ENCODE results near the gene SLC50A1. TPM values are rescaled to one million over a fixed set of nuclear protein-coding genes. Genes with fewer than 3 reads are reported as not detected.
"Not testable (repeated sequence)": the region's sequence is repeated elsewhere in the genome, so short reads cannot be mapped to it uniquely, and the experiment has no call there.

Gene SLC50A1
- total RNA-seq, 1 donor from 2014 or later = 19.8 TPM

DNA sequence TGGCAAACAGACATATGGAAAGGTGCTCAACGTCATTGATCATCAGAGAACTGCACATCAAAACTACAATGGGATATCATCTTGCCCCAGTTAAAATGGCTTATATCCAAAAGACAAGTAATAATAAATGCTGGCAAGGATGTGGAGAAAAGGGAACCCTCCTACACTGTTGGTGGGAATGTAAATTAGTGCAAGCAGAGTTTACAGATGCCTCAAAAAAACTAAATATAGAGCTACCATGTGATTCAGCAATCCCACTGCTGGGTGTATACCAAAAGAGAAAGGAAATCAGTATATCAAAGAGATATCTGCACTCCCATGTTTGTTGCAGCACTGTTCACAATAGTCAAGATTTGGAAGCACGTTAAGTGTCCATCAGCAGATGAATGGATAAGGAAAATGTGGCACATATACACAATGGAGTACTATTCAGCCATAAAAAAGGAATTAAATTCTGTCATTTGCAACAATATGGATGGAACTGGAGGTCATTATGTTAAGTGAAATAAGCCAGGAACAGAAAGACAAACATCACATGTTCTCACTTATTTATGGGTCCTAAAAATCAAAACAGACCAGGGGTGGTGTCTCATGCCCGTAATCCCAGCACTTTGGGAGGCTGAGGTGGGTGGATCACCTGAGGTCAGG is 20.5 kb downstream of the SLC50A1 start:
- H3K36me3 ChIP-seq (ENCODE audit: control insufficient read depth in 3 of 3, insufficient read depth in 3 of 3, low read length in 3 of 3); H3K4me1 ChIP-seq (ENCODE audit: control insufficient read depth in 3 of 3, insufficient read depth in 3 of 3, low read length in 3 of 3); H3K9ac ChIP-seq (ENCODE audit: low read depth in 1 of 3, low read length in 3 of 3); H3K27ac ChIP-seq (ENCODE audit: low read depth, low read length); H3K27me3 ChIP-seq (ENCODE audit: control insufficient read depth in 3 of 3, insufficient read depth in 3 of 3, low read length in 3 of 3); H3K4me3 ChIP-seq (ENCODE audit: low read length in 3 of 3); H3K9me3 ChIP-seq (ENCODE audit: control insufficient read depth in 3 of 3, low read length in 3 of 3): not testable (repeated sequence)

- no peaks in the 10 kb centered on the region for H3K4me1 ChIP-seq (ENCODE audit: control insufficient read depth in 3 of 3, insufficient read depth in 3 of 3, low read length in 3 of 3)
- no peaks in the 10 kb centered on the region for H3K36me3 ChIP-seq (ENCODE audit: control insufficient read depth in 3 of 3, insufficient read depth in 3 of 3, low read length in 3 of 3)
- H3K9me3 ChIP-seq (ENCODE audit: control insufficient read depth in 3 of 3, low read length in 3 of 3) = no peaks in the 10 kb centered on the region
- H3K9ac ChIP-seq (ENCODE audit: low read depth in 1 of 3, low read length in 3 of 3) = no peak overlapping the region
- H3K4me3 ChIP-seq (ENCODE audit: low read length in 3 of 3) = no peak overlapping the region
- H3K27ac ChIP-seq (ENCODE audit: low read depth, low read length) = no peak overlapping the region
- H3K27me3 ChIP-seq (ENCODE audit: control insufficient read depth in 3 of 3, insufficient read depth in 3 of 3, low read length in 3 of 3) = peaks cover 0 to 2% (median 0%) of the 10 kb centered on the region in 3 donors
Observed at GRCh38 chr1:155158991-155159390, 23.3 kb downstream of the SLC50A1 start.

- H3K36me3 ChIP-seq (ENCODE audit: control insufficient read depth in 3 of 3, insufficient read depth in 3 of 3, low read length in 3 of 3) = no peaks in the 10 kb centered on the region
- H3K27ac ChIP-seq (ENCODE audit: low read depth, low read length) = no peak overlapping the region
- H3K9me3 ChIP-seq (ENCODE audit: control insufficient read depth in 3 of 3, low read length in 3 of 3) = no peaks in the 10 kb centered on the region
- no peak overlapping the region for H3K9ac ChIP-seq (ENCODE audit: low read depth in 1 of 3, low read length in 3 of 3)
- H3K27me3 ChIP-seq (ENCODE audit: control insufficient read depth in 3 of 3, insufficient read depth in 3 of 3, low read length in 3 of 3) = peaks cover 0 to 2% (median 0%) of the 10 kb centered on the region in 3 donors
- no peak overlapping the region for H3K4me3 ChIP-seq (ENCODE audit: low read length in 3 of 3)
- no peaks in the 10 kb centered on the region for H3K4me1 ChIP-seq (ENCODE audit: control insufficient read depth in 3 of 3, insufficient read depth in 3 of 3, low read length in 3 of 3)
Observed at GRCh38 chr1:155160128-155160527, 24.5 kb downstream of the SLC50A1 start.

DNA sequence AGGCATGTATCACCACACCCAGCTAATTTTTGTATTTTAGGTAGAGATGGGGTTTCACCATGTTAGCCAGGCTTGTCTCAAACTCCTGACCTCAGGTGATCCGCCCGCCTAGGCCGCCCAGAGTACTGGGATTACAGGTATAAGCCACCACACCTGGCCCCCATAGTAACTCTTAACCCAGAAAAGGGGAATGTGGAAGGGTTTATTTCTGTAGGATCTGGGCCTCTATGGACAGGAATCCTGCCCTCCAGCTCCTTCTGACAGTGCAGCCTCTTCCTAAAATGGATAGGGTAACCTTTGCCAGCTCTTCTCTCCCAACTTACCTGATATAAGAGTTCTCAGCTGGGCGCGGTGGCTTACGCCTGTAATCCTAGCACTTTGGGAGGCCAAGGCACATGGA is 27.0 kb downstream of the SLC50A1 start:
- H3K9me3 ChIP-seq (ENCODE audit: control insufficient read depth in 3 of 3, low read length in 3 of 3); H3K36me3 ChIP-seq (ENCODE audit: control insufficient read depth in 3 of 3, insufficient read depth in 3 of 3, low read length in 3 of 3); H3K27ac ChIP-seq (ENCODE audit: low read depth, low read length); H3K4me3 ChIP-seq (ENCODE audit: low read length in 3 of 3); H3K9ac ChIP-seq (ENCODE audit: low read depth in 1 of 3, low read length in 3 of 3): not testable (repeated sequence)
- Histone ChIP-seq H3K27me3 (ENCODE audit: control insufficient read depth in 3 of 3, insufficient read depth in 3 of 3, low read length in 3 of 3) (peaks cover 0 to 12% (median 12%) of the 10 kb centered on the region in 3 donors), H3K4me1 (ENCODE audit: control insufficient read depth in 3 of 3, insufficient read depth in 3 of 3, low read length in 3 of 3) (peaks cover 7 to 15% (median 9%) of the 10 kb centered on the region in 3 donors)

DNA sequence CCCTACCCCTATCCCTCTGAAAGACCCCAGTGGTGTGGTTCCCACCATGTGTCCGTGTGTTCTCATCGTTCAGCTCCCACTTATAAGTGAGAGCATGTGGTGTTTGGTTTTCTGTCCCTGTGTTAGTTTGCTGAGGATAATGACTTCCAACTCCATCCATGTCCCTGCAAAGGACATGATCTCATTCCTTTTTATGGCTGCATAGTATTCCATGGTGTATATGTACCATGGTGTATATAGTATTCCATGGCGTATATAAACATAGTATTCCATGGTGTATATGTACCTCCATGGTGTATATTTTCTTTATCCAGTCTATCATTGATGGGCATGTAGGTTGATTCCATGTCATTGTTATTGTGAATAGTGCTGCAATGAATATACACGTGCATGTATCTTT is 28.1 kb downstream of the SLC50A1 start:
- not testable (repeated sequence) for H3K36me3 ChIP-seq (ENCODE audit: control insufficient read depth in 3 of 3, insufficient read depth in 3 of 3, low read length in 3 of 3); H3K4me3 ChIP-seq (ENCODE audit: low read length in 3 of 3); H3K9ac ChIP-seq (ENCODE audit: low read depth in 1 of 3, low read length in 3 of 3); H3K9me3 ChIP-seq (ENCODE audit: control insufficient read depth in 3 of 3, low read length in 3 of 3); H3K27ac ChIP-seq (ENCODE audit: low read depth, low read length)
- Histone ChIP-seq H3K27me3 (ENCODE audit: control insufficient read depth in 3 of 3, insufficient read depth in 3 of 3, low read length in 3 of 3) (peaks cover 0 to 15% (median 12%) of the 10 kb centered on the region in 3 donors), H3K4me1 (ENCODE audit: control insufficient read depth in 3 of 3, insufficient read depth in 3 of 3, low read length in 3 of 3) (peaks cover 9 to 18% (median 12%) of the 10 kb centered on the region in 3 donors)

- not testable (repeated sequence) for H3K9me3 ChIP-seq (ENCODE audit: control insufficient read depth in 3 of 3, low read length in 3 of 3); H3K9ac ChIP-seq (ENCODE audit: low read depth in 1 of 3, low read length in 3 of 3); H3K4me3 ChIP-seq (ENCODE audit: low read length in 3 of 3); H3K27ac ChIP-seq (ENCODE audit: low read depth, low read length)
- H3K27me3 ChIP-seq (ENCODE audit: control insufficient read depth in 3 of 3, insufficient read depth in 3 of 3, low read length in 3 of 3) = peaks cover 0 to 15% (median 12%) of the 10 kb centered on the region in 3 donors
- peaks cover 9 to 11% (median 10%) of the 10 kb centered on the region in 3 donors for H3K36me3 ChIP-seq (ENCODE audit: control insufficient read depth in 3 of 3, insufficient read depth in 3 of 3, low read length in 3 of 3)
- H3K4me1 ChIP-seq (ENCODE audit: control insufficient read depth in 3 of 3, insufficient read depth in 3 of 3, low read length in 3 of 3) = peaks cover 9 to 18% (median 12%) of the 10 kb centered on the region in 3 donors
Observed at GRCh38 chr1:155164625-155165024, 29.0 kb downstream of the SLC50A1 start.

DNA sequence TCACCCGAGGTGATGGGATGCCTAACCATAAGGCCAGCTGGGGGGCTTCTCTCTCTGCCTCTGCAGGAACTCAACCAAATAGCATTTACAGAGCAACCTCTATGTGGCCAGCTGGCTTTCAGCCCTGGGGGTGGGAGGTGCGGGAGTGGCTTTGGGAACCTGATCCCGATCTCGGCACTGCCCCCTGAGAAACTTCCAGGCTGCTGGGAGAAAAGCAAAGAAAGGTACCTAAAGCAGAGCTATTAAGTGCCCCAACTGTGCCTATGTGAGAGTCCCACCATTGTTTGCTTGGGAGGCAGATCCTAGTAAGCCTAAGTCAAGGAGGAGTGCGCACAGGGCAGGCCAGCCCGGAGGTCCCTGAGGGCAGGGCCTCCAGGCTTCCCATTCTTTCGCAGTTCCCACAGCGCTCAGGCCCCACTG is 30.4 kb downstream of the SLC50A1 start:
- peaks cover 11 to 19% (median 14%) of the 10 kb centered on the region in 3 donors for H3K36me3 ChIP-seq (ENCODE audit: control insufficient read depth in 3 of 3, insufficient read depth in 3 of 3, low read length in 3 of 3)
- H3K9ac ChIP-seq (ENCODE audit: low read depth in 1 of 3, low read length in 3 of 3) = no peak overlapping the region
- H3K27me3 ChIP-seq (ENCODE audit: control insufficient read depth in 3 of 3, insufficient read depth in 3 of 3, low read length in 3 of 3) = peaks cover 0 to 15% (median 9%) of the 10 kb centered on the region in 3 donors
- H3K9me3 ChIP-seq (ENCODE audit: control insufficient read depth in 3 of 3, low read length in 3 of 3) = no peaks in the 10 kb centered on the region
- no peak overlapping the region for H3K4me3 ChIP-seq (ENCODE audit: low read length in 3 of 3)
- peaks cover 9 to 18% (median 12%) of the 10 kb centered on the region in 3 donors for H3K4me1 ChIP-seq (ENCODE audit: control insufficient read depth in 3 of 3, insufficient read depth in 3 of 3, low read length in 3 of 3)
- H3K27ac ChIP-seq (ENCODE audit: low read depth, low read length) = peak overlapping the region; percentile 64

DNA sequence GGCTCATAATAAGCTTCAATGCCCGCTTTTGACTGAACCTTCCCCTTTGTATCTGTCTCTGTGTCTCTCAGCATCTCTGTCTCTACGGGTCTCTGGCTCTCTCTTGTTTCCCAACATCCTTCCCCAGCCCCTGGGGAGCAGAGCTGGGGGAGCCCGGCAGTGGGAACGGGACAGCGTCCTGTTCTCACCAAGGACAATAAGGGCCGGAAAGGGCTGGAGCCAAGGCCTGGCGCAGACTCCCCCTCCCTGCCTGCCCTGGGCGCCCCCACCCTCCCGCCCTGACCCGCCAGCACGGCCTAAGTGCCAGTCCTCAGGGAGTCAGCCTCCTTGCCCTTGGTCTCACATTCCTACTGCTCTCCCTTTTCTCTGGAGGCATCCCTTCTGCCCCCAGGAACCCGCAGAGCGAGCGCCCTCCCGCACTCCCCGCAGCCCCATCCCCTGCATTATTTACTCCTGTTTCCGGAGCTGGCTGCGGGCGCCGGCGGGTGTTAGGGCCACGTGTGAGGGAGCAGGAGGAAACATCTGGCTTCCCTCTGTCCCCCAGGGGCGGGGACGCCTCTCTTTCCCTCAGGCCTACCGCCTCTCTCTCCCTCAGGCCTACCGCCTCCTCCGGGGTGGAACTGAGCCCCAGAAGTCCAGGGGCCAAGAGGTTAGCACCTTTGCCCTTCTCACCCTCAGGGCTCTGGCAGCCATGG is 31.0 kb downstream of the SLC50A1 start:
- Histone ChIP-seq H3K27ac (ENCODE audit: low read depth, low read length) (peak overlapping the region; percentile 64), H3K9me3 (ENCODE audit: control insufficient read depth in 3 of 3, low read length in 3 of 3) (no peaks in the 10 kb centered on the region), H3K36me3 (ENCODE audit: control insufficient read depth in 3 of 3, insufficient read depth in 3 of 3, low read length in 3 of 3) (peaks cover 11 to 19% (median 14%) of the 10 kb centered on the region in 3 donors), H3K9ac (ENCODE audit: low read depth in 1 of 3, low read length in 3 of 3) (no peak overlapping the region), H3K27me3 (ENCODE audit: control insufficient read depth in 3 of 3, insufficient read depth in 3 of 3, low read length in 3 of 3) (peaks cover 0 to 15% (median 9%) of the 10 kb centered on the region in 3 donors), H3K4me3 (ENCODE audit: low read length in 3 of 3) (peak overlapping the region in 2 of 3 donors; percentile 31 to 41), H3K4me1 (ENCODE audit: control insufficient read depth in 3 of 3, insufficient read depth in 3 of 3, low read length in 3 of 3) (peaks cover 9 to 18% (median 14%) of the 10 kb centered on the region in 3 donors)

GRCh38 chr1:155167166-155168104 is 31.8 kb downstream of the SLC50A1 start:
- H3K27me3 ChIP-seq (ENCODE audit: control insufficient read depth in 3 of 3, insufficient read depth in 3 of 3, low read length in 3 of 3) = peaks cover 0 to 15% (median 9%) of the 10 kb centered on the region in 3 donors
- H3K9ac ChIP-seq (ENCODE audit: low read depth in 1 of 3, low read length in 3 of 3) = peak overlapping the region in 2 of 3 donors; percentile 7 to 25
- peaks cover 11 to 19% (median 14%) of the 10 kb centered on the region in 3 donors for H3K36me3 ChIP-seq (ENCODE audit: control insufficient read depth in 3 of 3, insufficient read depth in 3 of 3, low read length in 3 of 3)
- peaks cover 14 to 25% (median 22%) of the 10 kb centered on the region in 3 donors for H3K4me1 ChIP-seq (ENCODE audit: control insufficient read depth in 3 of 3, insufficient read depth in 3 of 3, low read length in 3 of 3)
- H3K27ac ChIP-seq (ENCODE audit: low read depth, low read length) = peak overlapping the region; percentile 48
- no peaks in the 10 kb centered on the region for H3K9me3 ChIP-seq (ENCODE audit: control insufficient read depth in 3 of 3, low read length in 3 of 3)
- peak overlapping the region in 2 of 3 donors; percentile 31 to 45 for H3K4me3 ChIP-seq (ENCODE audit: low read length in 3 of 3)
